HepG2 (cell line): ENCODE measurements around the gene ATP6V0A1. TPM values are rescaled to one million over a fixed set of nuclear protein-coding genes. Genes with fewer than 3 reads are reported as not detected.

ENCODE experiments used
- ARNT ChIP-seq: fragments of 450-650 bp; IDR thresholded peaks from 2 replicates; pipeline ENCODE4 v1.6.1; 2017
- ATF2 ChIP-seq: sonication (generic); formaldehyde crosslinking; IDR thresholded peaks from 2 replicates; pipeline ENCODE4 v1.4.0; 2020; ENCODE audit warnings: missing genetic modification reagents
- IRF2 ChIP-seq: IDR thresholded peaks from 2 replicates; pipeline ENCODE4 v1.6.1; 2018; ENCODE audit warnings: missing genetic modification reagents, missing compliant biosample characterization
- KLF12 ChIP-seq: sonication (generic); formaldehyde crosslinking; IDR thresholded peaks from 2 replicates; pipeline ENCODE4 v1.4.0; 2020; ENCODE audit warnings: missing genetic modification reagents, borderline replicate concordance
- PHF20 ChIP-seq: sonication (generic); formaldehyde crosslinking; IDR thresholded peaks from 2 replicates; pipeline ENCODE4 v1.5.0; 2020; ENCODE audit warnings: mild to moderate bottlenecking, missing genetic modification reagents
- PHF8 ChIP-seq: sonication (generic); formaldehyde crosslinking; IDR thresholded peaks from 2 replicates; pipeline ENCODE4 v1.5.0; 2020; ENCODE audit warnings: missing genetic modification reagents
- POLR2G ChIP-seq: fragments of 200-400 bp; formaldehyde crosslinking; IDR thresholded peaks from 2 replicates; pipeline ENCODE4 v1.6.1; 2018; ENCODE audit warnings: mild to moderate bottlenecking, low read depth, low read length, moderate library complexity
- RELA ChIP-seq: sonication (generic); formaldehyde crosslinking; IDR thresholded peaks from 2 replicates; pipeline ENCODE4 v1.4.0; 2020; ENCODE audit warnings: missing genetic modification reagents
- RFX3 ChIP-seq: IDR thresholded peaks from 2 replicates; pipeline ENCODE4 v1.6.1; 2016; ENCODE audit warnings: missing biosample characterization, missing genetic modification reagents
- RORA ChIP-seq: sonication (generic); formaldehyde crosslinking; IDR thresholded peaks from 2 replicates; pipeline ENCODE4 v1.5.0; 2020; ENCODE audit warnings: mild to moderate bottlenecking, missing genetic modification reagents, moderate library complexity
- SAP130 ChIP-seq: IDR thresholded peaks from 2 replicates; pipeline ENCODE4 v1.6.1; 2016; ENCODE audit warnings: low read depth
- SPEN ChIP-seq: sonication (generic); formaldehyde crosslinking; IDR thresholded peaks from 2 replicates; pipeline ENCODE4 v1.5.1; 2020; ENCODE audit warnings: low read depth, mild to moderate bottlenecking, missing genetic modification reagents
- SRF ChIP-seq: IDR thresholded peaks from 2 replicates; pipeline ENCODE4 v1.6.1; 2011; ENCODE audit warnings: mild to moderate bottlenecking, low read depth, low read length, moderate library complexity
- SRSF1 ChIP-seq: fragments of 200-400 bp; formaldehyde crosslinking; optimal IDR thresholded peaks from 2 replicates; pipeline ENCODE3; 2017; ENCODE audit warnings: mild to moderate bottlenecking, low read depth, low read length, moderate library complexity
- TARDBP ChIP-seq: sonication (generic); formaldehyde crosslinking; IDR thresholded peaks from 2 replicates; pipeline ENCODE4 v1.8.0; 2022; ENCODE audit warnings: mild to moderate bottlenecking, missing genetic modification reagents
- ZBTB25 ChIP-seq: IDR thresholded peaks from 2 replicates; pipeline ENCODE4 v1.6.1; 2018; ENCODE audit warnings: missing genetic modification reagents
- ZBTB37 ChIP-seq: sonication (generic); formaldehyde crosslinking; IDR thresholded peaks from 2 replicates; pipeline ENCODE4 v1.4.0; 2020; ENCODE audit warnings: mild to moderate bottlenecking, missing genetic modification reagents
- ZBTB42 ChIP-seq: sonication (generic); formaldehyde crosslinking; IDR thresholded peaks from 2 replicates; pipeline ENCODE4 v1.5.0; 2020; ENCODE audit warnings: mild to moderate bottlenecking, missing genetic modification reagents
- ZBTB7A ChIP-seq: sonication (generic); formaldehyde crosslinking; IDR thresholded peaks from 2 replicates; pipeline ENCODE4 v1.8.0; 2022; ENCODE audit warnings: mild to moderate bottlenecking, missing genetic modification reagents
- ZNF441 ChIP-seq: sonication (generic); formaldehyde crosslinking; IDR thresholded peaks from 2 replicates; pipeline ENCODE4 v1.7.0; 2021; ENCODE audit warnings: missing genetic modification reagents, borderline replicate concordance
- ZNF546 ChIP-seq: sonication (generic); formaldehyde crosslinking; conservative IDR thresholded peaks from 2 replicates; pipeline ENCODE4 v1.8.1; 2023; ENCODE audit warnings: mild to moderate bottlenecking, missing genetic modification reagents
- polyA plus RNA-seq, 8 experiments: library from polyadenylated mRNA; depleted of rRNA in 3 of 8; stranded (reverse) in 7 of 8; unstranded in 1 of 8; fragments of >200 nt; fragmentation: Illumina TruSeq in 4 of 8; extraction: Trizol in 4 of 8; gene quantifications; 2 replicates each; pipeline versions ENCODE4 v1.2.1 to v1.2.3, GENCODE V29; 2011 to 2016; ENCODE audit warnings: low read depth in 4 of 8, missing spikeins in 1 of 8, mixed read lengths in 1 of 8; ENCODE audit not compliant: insufficient read depth in 1 of 8
- total RNA-seq, 5 experiments: library from RNA; depleted of rRNA; stranded (reverse); fragments of >200 nt; fragmentation: Illumina TruSeq; extraction: Trizol; gene quantifications; 2 replicates each; pipeline ENCODE4 v1.2.3, GENCODE V29; 2016; ENCODE audit warnings: low read depth in 1 of 5
- TF ChIP-seq, protein P1 (sequence below): IDR thresholded peaks from 2 replicates; pipeline ENCODE4 v1.6.1; 2016; ENCODE audit warnings: mild to moderate bottlenecking
- TF ChIP-seq, protein P2 (sequence below): sonication (generic); formaldehyde crosslinking; IDR thresholded peaks from 2 replicates; pipeline ENCODE4 v1.4.0; 2020; ENCODE audit warnings: mild to moderate bottlenecking, low read depth, missing genetic modification reagents

The ATP6V0A1 gene
- total and polyA plus RNA-seq, 2 of the 13 experiments (the other 11 are each of a cell fraction or from before 2014, with no cell fraction given), result 27.9 to 54.1 TPM

- TF ChIP-seq ZBTB37 (CRISPR knock-in tag) (0 out of 2 replicates have a peak, but pooled peaks have one; percentile 26), PHF20 (CRISPR knock-in tag) (peak; percentile 43; the same call in 1 of the 2 replicates), TARDBP (CRISPR knock-in tag) (peak; percentile 60), SPEN (peak; percentile 56; the same call in 1 of the 2 replicates), ZBTB42 (CRISPR knock-in tag) (no peak), SAP130 (CRISPR knock-in tag) (peak; percentile 74), SRSF1 (no peak), ARNT (no peak), ZBTB7A (CRISPR knock-in tag) (no peak), POLR2G (peak; percentile 54), KLF12 (CRISPR knock-in tag) (no peak), PHF8 (CRISPR knock-in tag) (0 out of 2 replicates have a peak, but pooled peaks have one; percentile 29), SRF (no peak), RFX3 (no peak), ZNF546 (CRISPR knock-in tag) (no peak), ZNF441 (0 out of 2 replicates have a peak, but pooled peaks have one; percentile 14), RELA (CRISPR knock-in tag) (no peak), IRF2 (CRISPR knock-in tag) (peak; percentile 84), ATF2 (CRISPR knock-in tag) (peak; percentile 37; the same call in 1 of the 2 replicates), ZBTB25 (CRISPR knock-in tag) (peak; percentile 73; the same call in 1 of the 2 replicates), RORA (CRISPR knock-in tag) (no peak)
- TF ChIP-seq, protein P1, sequence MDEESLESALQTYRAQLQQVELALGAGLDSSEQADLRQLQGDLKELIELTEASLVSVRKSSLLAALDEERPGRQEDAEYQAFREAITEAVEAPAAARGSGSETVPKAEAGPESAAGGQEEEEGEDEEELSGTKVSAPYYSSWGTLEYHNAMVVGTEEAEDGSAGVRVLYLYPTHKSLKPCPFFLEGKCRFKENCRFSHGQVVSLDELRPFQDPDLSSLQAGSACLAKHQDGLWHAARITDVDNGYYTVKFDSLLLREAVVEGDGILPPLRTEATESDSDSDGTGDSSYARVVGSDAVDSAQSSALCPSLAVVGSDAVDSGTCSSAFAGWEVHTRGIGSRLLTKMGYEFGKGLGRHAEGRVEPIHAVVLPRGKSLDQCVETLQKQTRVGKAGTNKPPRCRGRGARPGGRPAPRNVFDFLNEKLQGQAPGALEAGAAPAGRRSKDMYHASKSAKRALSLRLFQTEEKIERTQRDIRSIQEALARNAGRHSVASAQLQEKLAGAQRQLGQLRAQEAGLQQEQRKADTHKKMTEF (CRISPR knock-in tag), result peak; percentile 84
- TF ChIP-seq, protein P2, sequence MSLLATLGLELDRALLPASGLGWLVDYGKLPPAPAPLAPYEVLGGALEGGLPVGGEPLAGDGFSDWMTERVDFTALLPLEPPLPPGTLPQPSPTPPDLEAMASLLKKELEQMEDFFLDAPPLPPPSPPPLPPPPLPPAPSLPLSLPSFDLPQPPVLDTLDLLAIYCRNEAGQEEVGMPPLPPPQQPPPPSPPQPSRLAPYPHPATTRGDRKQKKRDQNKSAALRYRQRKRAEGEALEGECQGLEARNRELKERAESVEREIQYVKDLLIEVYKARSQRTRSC (CRISPR knock-in tag), result no peak
These were observed 106.3 kb downstream of the ATP6V0A1 start (continued) for GRCh38 chr17:42564815-42565522.
